Ishikawa (cell line): ENCODE results near the gene ZSWIM3.

Experiments used
- EGR1 ChIP-seq: IDR thresholded peaks from 2 replicates; pipeline ENCODE4 v1.6.1; 2012
- NFIC ChIP-seq: IDR thresholded peaks from 2 replicates; pipeline ENCODE4 v1.6.1; 2012
- TAF1 ChIP-seq: IDR thresholded peaks from 2 replicates; pipeline ENCODE4 v1.6.1; 2012; ENCODE audit warnings: low read depth, mild to moderate bottlenecking

DNA sequence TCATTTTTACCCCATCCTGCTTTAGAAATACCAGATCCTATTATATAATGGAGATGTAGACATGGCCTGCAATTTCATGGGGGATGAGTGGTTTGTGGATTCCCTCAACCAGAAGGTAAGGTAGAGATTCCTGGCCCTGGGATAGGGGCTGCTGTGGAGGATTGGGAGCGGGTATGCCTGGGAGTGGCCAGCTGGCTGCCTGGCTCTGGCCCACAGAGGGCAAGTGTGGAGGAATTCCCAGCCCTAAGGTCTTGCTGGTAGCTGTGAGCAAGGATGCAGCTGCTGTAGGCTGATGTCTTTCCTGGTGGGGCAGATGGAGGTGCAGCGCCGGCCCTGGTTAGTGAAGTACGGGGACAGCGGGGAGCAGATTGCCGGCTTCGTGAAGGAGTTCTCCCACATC is 40.3 kb downstream of the ZSWIM3 start:
- no peak for TF ChIP-seq TAF1
- no peak for TF ChIP-seq EGR1
- TF ChIP-seq NFIC = no peak
